Measurements from ENCODE around the gene DNAL1.

- TF ChIP-seq EP300 (IDR thresholded peaks at IDR 0.05) (no peak), CTCF (IDR thresholded peaks at IDR 0.05) (no peak), POLR2AphosphoS5 (IDR thresholded peaks at IDR 0.05) (no peak)
Observed at GRCh38 chr14:73712540-73713180, 67.9 kb downstream of the DNAL1 start.
